K562 (cell line): ENCODE data around the gene INPP1. TPM values are rescaled to one million over a fixed set of nuclear protein-coding genes. Genes with fewer than 3 reads are reported as not detected.
A peak's percentile ranks its signal among the peaks of the same experiment; 100 is the strongest.

Experiments used
- CHD1 ChIP-seq: fragments of 200-600 bp; sonication (generic); IDR thresholded peaks from one replicate; pipeline ENCODE4 v1.6.1; 2012; ENCODE audit warnings: mild to moderate bottlenecking, moderate library complexity, low read length, inconsistent platforms
- CSDE1 ChIP-seq, 2 experiments: fragments of 450-650 bp; IDR thresholded peaks; 2 replicates each; pipeline ENCODE4 v1.6.1; 2016; ENCODE audit warnings: mild to moderate bottlenecking in 1 of 2
- E2F8 ChIP-seq: fragments of 450-650 bp; IDR thresholded peaks from 2 replicates; pipeline ENCODE4 v1.7.1; 2018; ENCODE audit warnings: mild to moderate bottlenecking, low read depth; ENCODE audit not compliant: partially characterized antibody
- ELF2 ChIP-seq: fragments of 250-450 bp; sonication (Bioruptor Pico); IDR thresholded peaks from 2 replicates; pipeline ENCODE4 v1.5.0; 2021; ENCODE audit warnings: mild to moderate bottlenecking
- HDAC1 ChIP-seq, 2 experiments: fragments of 450-650 bp; IDR thresholded peaks; 2 replicates each; pipeline ENCODE4 v1.6.1; 2016 to 2017; ENCODE audit warnings: inconsistent platforms in 1 of 2, mild to moderate bottlenecking in 1 of 2, moderate library complexity in 1 of 2
- HMGN3 ChIP-seq: IDR thresholded peaks from 2 replicates; pipeline ENCODE4 v1.6.1; 2011; ENCODE audit warnings: borderline replicate concordance, low read depth, mild to moderate bottlenecking, mixed read lengths, low read length; ENCODE audit not compliant: insufficient read length; ENCODE audit errors: extremely low read depth
- HNRNPLL ChIP-seq: fragments of 200-400 bp; formaldehyde crosslinking; IDR thresholded peaks from 2 replicates; pipeline ENCODE4 v1.6.1; 2017; ENCODE audit warnings: low read length, low read depth, mild to moderate bottlenecking; ENCODE audit not compliant: poor library complexity, severe bottlenecking
- MIER1 ChIP-seq: fragments of 450-650 bp; IDR thresholded peaks from 2 replicates; pipeline ENCODE4 v1.6.1; 2016; ENCODE audit warnings: antibody characterized with exemption, mild to moderate bottlenecking, low read depth
- NBN ChIP-seq: fragments of 450-650 bp; IDR thresholded peaks from 2 replicates; pipeline ENCODE4 v1.6.1; 2016; ENCODE audit warnings: low read depth, mild to moderate bottlenecking
- NFXL1 ChIP-seq: fragments of 450-650 bp; formaldehyde crosslinking; IDR thresholded peaks from 2 replicates; pipeline ENCODE4 v1.4.0; 2021; ENCODE audit warnings: mild to moderate bottlenecking
- PHB2 ChIP-seq: fragments of 450-650 bp; IDR thresholded peaks from 2 replicates; pipeline ENCODE4 v1.6.1; 2017; ENCODE audit warnings: low read depth
- PTRF ChIP-seq: fragments of 450-650 bp; IDR thresholded peaks from 2 replicates; pipeline ENCODE4 v1.6.1; 2016; ENCODE audit warnings: mild to moderate bottlenecking, missing genetic modification characterization, missing compliant biosample characterization
- SMARCA4 ChIP-seq: fragments of 450-650 bp; IDR thresholded peaks from 2 replicates; pipeline ENCODE4 v1.6.1; 2016
- SNIP1 ChIP-seq: fragments of 450-650 bp; IDR thresholded peaks from 2 replicates; pipeline ENCODE4 v1.7.1; 2017; ENCODE audit warnings: low read depth, mild to moderate bottlenecking
- TAF9B ChIP-seq: fragments of 450-650 bp; IDR thresholded peaks from 2 replicates; pipeline ENCODE4 v1.6.1; 2018; ENCODE audit warnings: mild to moderate bottlenecking; ENCODE audit not compliant: partially characterized antibody
- ZBTB1 ChIP-seq: sonication (generic); formaldehyde crosslinking; IDR thresholded peaks from 2 replicates; pipeline ENCODE4 v1.8.1; 2023; ENCODE audit warnings: missing genetic modification reagents, low read depth, mild to moderate bottlenecking, borderline replicate concordance
- ZFP30 ChIP-seq: fragments of 250-450 bp; sonication (Bioruptor Pico); IDR thresholded peaks from 2 replicates; pipeline ENCODE4 v1.8.0; 2022; ENCODE audit warnings: moderate library complexity, mild to moderate bottlenecking, inconsistent platforms, borderline replicate concordance
- ZNF277 ChIP-seq: fragments of 250-450 bp; sonication (Bioruptor Pico); IDR thresholded peaks from 2 replicates; pipeline ENCODE4 v1.8.0; 2022; ENCODE audit warnings: inconsistent platforms, mild to moderate bottlenecking, moderate library complexity, borderline replicate concordance
- ZNF3 ChIP-seq: fragments of 250-450 bp; sonication (Bioruptor Pico); IDR thresholded peaks from 2 replicates; pipeline ENCODE4 v1.5.0; 2021; ENCODE audit warnings: mild to moderate bottlenecking, moderate library complexity
- ZNF639 ChIP-seq, 2 experiments: fragments of 200-800 bp in 1 of 2; sonication (Bioruptor generic) in 1 of 2; sonication (generic) in 1 of 2; formaldehyde crosslinking in 1 of 2; IDR thresholded peaks in 1 of 2; conservative IDR thresholded peaks in 1 of 2; 2 replicates each; pipeline versions ENCODE4 v1.5.0 to v1.6.1; 2016 to 2020; ENCODE audit warnings: missing compliant biosample characterization in 1 of 2, missing genetic modification characterization in 1 of 2, missing genetic modification reagents in 1 of 2
- ZNF766 ChIP-seq: fragments of 200-800 bp; sonication (Bioruptor generic); conservative IDR thresholded peaks from 2 replicates; pipeline ENCODE4 v1.6.1; 2016; ENCODE audit warnings: missing genetic modification characterization, missing compliant biosample characterization
- ZNF79 ChIP-seq: fragments of 250-450 bp; sonication (Bioruptor Pico); IDR thresholded peaks from 2 replicates; pipeline ENCODE4 v1.4.0; 2020; ENCODE audit warnings: low read depth, mild to moderate bottlenecking, moderate library complexity
- ZZZ3 ChIP-seq: fragments of 450-650 bp; IDR thresholded peaks from 2 replicates; pipeline ENCODE4 v1.6.1; 2016; ENCODE audit warnings: antibody characterized with exemption, mild to moderate bottlenecking, moderate library complexity
- polyA plus RNA-seq, 8 experiments: library from polyadenylated mRNA; depleted of rRNA in 4 of 8; stranded (reverse) in 5 of 8; unstranded in 3 of 8; fragments of >200 nt; fragmentation: Nextera tagmentation in 2 of 8; fragmentation: Illumina TruSeq in 1 of 8; extraction: Ambion mirVana in 2 of 8; extraction: Trizol in 1 of 8; gene quantifications; 2 replicates each; pipeline versions ENCODE4 v1.2.1 to v1.2.3, GENCODE V29; 2011 to 2014; ENCODE audit warnings: inconsistent platforms in 1 of 8, missing spikeins in 1 of 8
- total RNA-seq, 7 experiments: library from RNA; depleted of rRNA in 6 of 7; stranded (reverse); fragments of >200 nt in 6 of 7; fragmentation: Illumina TruSeq in 2 of 7; extraction: Trizol in 2 of 7; gene quantifications; 2 replicates each; pipeline versions ENCODE4 v1.2.1 to v1.2.3, GENCODE V29; 2011 to 2021; ENCODE audit warnings: low replicate concordance in 1 of 7

Gene INPP1
- total and polyA plus RNA-seq, 9 of the 15 experiments (the other 6 are each of a cell fraction or from before 2014, with no cell fraction given), result 3.7 to 11.8 (median 6.5) TPM

GRCh38 chr2:190319555-190320498 lies 23.6 kb upstream of the INPP1 start, which contains the start of gene HIBCH (continued):
- TF ChIP-seq ZNF639 (CRISPR knock-in tag; conservative IDR thresholded peaks at IDR 0.05 in 1 of 2, IDR thresholded peaks at IDR 0.05 in 1 of 2) (peak in 1 of 2 experiments; percentile 89; a peak in 2 of 4 replicates), ZZZ3 (no peak), NFXL1 (CRISPR knock-in tag) (no peak), ZBTB1 (CRISPR knock-in tag) (no peak), HNRNPLL (peak; percentile 60), ZNF766 (no peak), TAF9B (peak; percentile 33), E2F8 (peak; percentile 83), ZNF3 (no peak), CHD1 (no peak), SMARCA4 (no peak), HMGN3 (peak; percentile 44), ZNF79 (CRISPR knock-in tag) (no peak), PHB2 (no peak), ZFP30 (CRISPR knock-in tag) (no peak), ELF2 (CRISPR knock-in tag) (no peak), MIER1 (no peak), SNIP1 (peak; percentile 94), HDAC1 (IDR thresholded peaks at IDR 0.05) (no peak; a peak in 1 of 4 replicates), PTRF (tag) (no peak), CSDE1 (IDR thresholded peaks at IDR 0.05) (no peak), NBN (peak; percentile 95), ZNF277 (no peak)
